Stomach (tissue), 9 donors: ENCODE data around the gene PCSK2. TPM values are rescaled to one million over a fixed set of nuclear protein-coding genes. Genes with fewer than 3 reads are reported as not detected.
A peak's percentile ranks its signal among the peaks of the same experiment; 100 is the strongest.

Experiments used
- DNase-seq, 2 donors: peaks; one replicate each; pipeline versions ENCODE4 v3.0.0 to v3.0.0-alpha.2; 2013 to 2019
- H3K27ac ChIP-seq, 5 donors: fragments of 200-600 bp in 4 of 5; sonication (generic) in 4 of 5; one replicate each; pipeline ENCODE4 v1.5.1; 2013 to 2019; ENCODE audit warnings: mild to moderate bottlenecking in 1 of 5, moderate library complexity in 1 of 5
- H3K27me3 ChIP-seq, 3 donors: fragments of 200-600 bp; sonication (generic); one replicate each; pipeline ENCODE4 v1.5.1; 2017 to 2019; ENCODE audit warnings: mixed run types in 1 of 3
- H3K36me3 ChIP-seq, 4 donors: fragments of 200-600 bp; sonication (generic); 1 replicate in 3 of 4; 2 replicates in 1 of 4; pipeline ENCODE4 v1.5.1; 2016 to 2019
- H3K4me1 ChIP-seq, 4 donors: fragments of 200-600 bp; sonication (generic); one replicate each; pipeline ENCODE4 v1.5.1; 2016 to 2019
- H3K4me3 ChIP-seq, 4 donors: fragments of 200-600 bp; sonication (generic) in 3 of 4; one replicate each; pipeline ENCODE4 v1.5.1; 2016 to 2019; ENCODE audit warnings: mild to moderate bottlenecking in 1 of 4
- H3K9me3 ChIP-seq, 4 donors: fragments of 200-600 bp; sonication (generic); one replicate each; pipeline ENCODE4 v1.5.1; 2016 to 2019
- EP300 ChIP-seq: sonication (generic); formaldehyde crosslinking; IDR thresholded peaks from one replicate; pipeline ENCODE4 v1.6.1; 2017; ENCODE audit warnings: antibody characterized with exemption
- POLR2A ChIP-seq, 4 donors: fragments of 450-650 bp; IDR thresholded peaks; one replicate each; pipeline ENCODE4 v1.6.1; 2016; ENCODE audit warnings: antibody characterized with exemption in 4 of 4, control low read depth in 2 of 4, mild to moderate bottlenecking in 1 of 4, moderate library complexity in 1 of 4
- POLR2AphosphoS5 ChIP-seq, 3 donors: sonication (generic); formaldehyde crosslinking; IDR thresholded peaks; one replicate each; pipeline ENCODE4 v1.6.1; 2016; ENCODE audit warnings: antibody characterized with exemption in 3 of 3
- WGBS, 5 donors: extraction: QIAGEN DNeasy Blood & Tissue Kit in 3 of 5; methylation state at CpG; one replicate each; pipeline versions ENCODE4 v1.1.5 to v1.1.7; 2013 to 2018; 5-methylcytosine and 5-hydroxymethylcytosine counted together
- intact Hi-C: fragments of 100-400 bp; cut with DNase I; formaldehyde crosslinking; loops from one replicate; pipeline ENCODE4 v1.15.1; 2023; ENCODE audit warnings: low total_unique reads
- polyA plus RNA-seq, 3 donors: library from polyadenylated mRNA; stranded (reverse); fragments of 200-250 nt; gene quantifications; one replicate each; pipeline ENCODE4 v1.2.3, GENCODE V29; 2013
- total RNA-seq, 5 donors: library from RNA; depleted of rRNA; stranded (reverse); fragments of >200 nt; gene quantifications; one replicate each; pipeline versions ENCODE4 v1.1.0 to v1.2.3, GENCODE V29; 2014 to 2016
- TF ChIP-seq, protein P1 (sequence below), 7 experiments: fragments of 450-650 bp in 4 of 7; fragments of 200-600 bp in 3 of 7; sonication (generic) in 3 of 7; IDR thresholded peaks; one replicate each; pipeline ENCODE4 v1.5.1; 2016 to 2019; ENCODE audit warnings: antibody characterized with exemption in 7 of 7, control low read depth in 2 of 7, mild to moderate bottlenecking in 1 of 7
- donor health status: healthy with polysubstance abuse.
- donor health status: Bipolar disorder and iron deficiency.
- donor health status: healthy.

Gene PCSK2
- total and polyA plus RNA-seq, 8 donors = 0.15 to 3.7 (median 1.2) TPM; not detected in 2

DNA sequence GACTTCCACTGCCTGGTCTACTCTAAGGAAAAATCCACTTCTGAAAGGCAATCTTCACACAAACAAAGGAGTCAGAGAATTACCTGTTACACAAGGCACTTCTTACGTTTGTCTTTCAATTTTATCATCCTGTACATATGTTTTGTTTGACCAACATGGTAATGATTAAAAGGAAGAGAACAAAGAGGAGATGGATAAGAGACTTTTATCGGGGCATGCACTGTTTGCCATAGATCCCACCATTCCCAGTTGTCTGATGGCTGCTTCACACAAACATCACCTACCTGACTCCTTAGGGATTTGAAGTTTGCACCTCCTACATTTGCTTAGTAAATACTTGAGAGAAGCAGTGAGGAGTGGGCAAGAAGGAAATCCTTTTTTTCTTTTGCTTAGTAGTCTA, 217.3 kb downstream of the PCSK2 start:
- peak in 1 of 2 donors; percentile 26 for DNase-seq
- WGBS, 5 donors = 16 to 41% (median 22%) methylated on average over 2 of the region's 2 CpGs
- Histone ChIP-seq H3K36me3 (no peaks in the 10 kb centered on the region), H3K9me3 (no peaks in the 10 kb centered on the region), H3K4me1 (peaks cover 0 to 16% (median 7%) of the 10 kb centered on the region in 4 donors), H3K27ac (no peak overlapping the region), H3K4me3 (no peak overlapping the region), H3K27me3 (peaks cover 0 to 23% (median 0%) of the 10 kb centered on the region in 3 donors)
- TF ChIP-seq POLR2AphosphoS5 (IDR thresholded peaks at IDR 0.05) (no peak), POLR2A (IDR thresholded peaks at IDR 0.05) (no peak), EP300 (no peak)
- TF ChIP-seq, protein P1, sequence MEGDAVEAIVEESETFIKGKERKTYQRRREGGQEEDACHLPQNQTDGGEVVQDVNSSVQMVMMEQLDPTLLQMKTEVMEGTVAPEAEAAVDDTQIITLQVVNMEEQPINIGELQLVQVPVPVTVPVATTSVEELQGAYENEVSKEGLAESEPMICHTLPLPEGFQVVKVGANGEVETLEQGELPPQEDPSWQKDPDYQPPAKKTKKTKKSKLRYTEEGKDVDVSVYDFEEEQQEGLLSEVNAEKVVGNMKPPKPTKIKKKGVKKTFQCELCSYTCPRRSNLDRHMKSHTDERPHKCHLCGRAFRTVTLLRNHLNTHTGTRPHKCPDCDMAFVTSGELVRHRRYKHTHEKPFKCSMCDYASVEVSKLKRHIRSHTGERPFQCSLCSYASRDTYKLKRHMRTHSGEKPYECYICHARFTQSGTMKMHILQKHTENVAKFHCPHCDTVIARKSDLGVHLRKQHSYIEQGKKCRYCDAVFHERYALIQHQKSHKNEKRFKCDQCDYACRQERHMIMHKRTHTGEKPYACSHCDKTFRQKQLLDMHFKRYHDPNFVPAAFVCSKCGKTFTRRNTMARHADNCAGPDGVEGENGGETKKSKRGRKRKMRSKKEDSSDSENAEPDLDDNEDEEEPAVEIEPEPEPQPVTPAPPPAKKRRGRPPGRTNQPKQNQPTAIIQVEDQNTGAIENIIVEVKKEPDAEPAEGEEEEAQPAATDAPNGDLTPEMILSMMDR (IDR thresholded peaks at IDR 0.05) = no peak
- intact Hi-C loops = no loop called here

DNA sequence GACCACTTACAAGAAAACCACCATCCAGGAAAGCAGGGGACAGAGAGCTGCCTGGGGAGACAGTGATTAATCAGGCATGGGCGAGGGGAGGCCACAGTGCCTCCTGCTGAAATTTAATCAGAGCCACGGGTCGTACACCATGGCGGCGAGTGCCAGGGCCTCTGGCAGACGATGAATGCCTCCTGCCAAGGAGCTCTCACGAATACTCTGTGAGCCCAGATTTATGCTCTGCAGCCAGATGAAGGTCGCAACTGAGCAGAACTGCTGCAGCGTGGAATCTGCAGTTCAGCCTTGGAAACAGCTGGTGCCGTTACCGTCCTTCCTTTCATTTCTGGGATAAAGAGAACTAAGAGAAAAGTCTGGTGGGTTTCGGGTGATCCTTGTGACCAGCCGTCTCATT, 218.7 kb downstream of the PCSK2 start:
- no peak overlapping the region for H3K4me3 ChIP-seq
- peaks cover 0 to 26% (median 0%) of the 10 kb centered on the region in 3 donors for H3K27me3 ChIP-seq
- TF ChIP-seq POLR2A (IDR thresholded peaks at IDR 0.05) = no peak
- TF ChIP-seq EP300 = no peak
- TF ChIP-seq, protein P1 (IDR thresholded peaks at IDR 0.05) = no peak
- no peak for TF ChIP-seq POLR2AphosphoS5 (IDR thresholded peaks at IDR 0.05)
- no peaks in the 10 kb centered on the region for H3K9me3 ChIP-seq
- 67 to 80% (median 76%) methylated on average over 12 to 13 of the region's 13 CpGs for WGBS, 5 donors
- DNase-seq = no peak
- peaks cover 0 to 16% (median 7%) of the 10 kb centered on the region in 4 donors for H3K4me1 ChIP-seq
- intact Hi-C loops = no loop called here
- H3K36me3 ChIP-seq = no peaks in the 10 kb centered on the region
- no peak overlapping the region for H3K27ac ChIP-seq

DNA sequence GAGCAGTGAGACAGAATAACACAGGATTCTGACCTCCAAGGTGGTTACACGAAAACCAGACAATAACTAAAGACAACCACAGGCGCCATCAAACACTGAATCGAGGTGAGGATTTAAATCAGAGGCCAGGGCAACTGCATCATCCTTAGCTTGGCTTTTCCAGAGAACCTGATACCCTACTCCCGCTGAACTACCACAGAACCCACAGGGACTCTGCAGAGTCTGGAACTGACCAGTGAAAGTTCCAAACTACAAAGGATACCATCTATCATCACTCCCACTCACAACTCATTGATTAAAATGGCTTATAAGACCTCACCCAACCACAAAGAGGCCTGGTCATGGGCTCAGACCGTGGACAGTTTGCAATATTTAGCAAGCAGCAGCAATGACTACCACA, 219.3 kb downstream of the PCSK2 start:
- WGBS, 5 donors = 72 to 88% (median 79%) methylated on average over 5 of the region's 5 CpGs
- peaks cover 0 to 16% (median 7%) of the 10 kb centered on the region in 4 donors for H3K4me1 ChIP-seq
- intact Hi-C loops = no loop called here

DNA sequence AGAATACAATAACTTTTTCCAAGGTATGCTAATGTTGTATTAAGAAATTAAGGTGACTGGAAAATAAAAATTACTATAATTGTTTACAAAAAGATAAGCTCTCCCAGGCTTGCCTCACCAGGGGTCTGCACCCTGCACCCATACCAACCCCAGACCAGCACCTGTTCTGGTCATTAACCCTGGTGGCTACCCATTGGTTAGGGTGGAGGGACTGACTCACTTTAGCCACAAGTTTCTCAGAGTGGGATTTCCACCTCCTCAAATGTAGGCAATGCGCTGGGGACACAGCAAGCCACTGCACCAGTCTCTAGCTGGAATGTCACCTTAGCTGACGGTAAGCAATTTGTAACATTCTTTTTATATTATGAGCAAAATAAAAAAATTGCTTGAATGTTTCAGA, 221.2 kb downstream of the PCSK2 start:
- intact Hi-C loops = no loop called here
- no peak overlapping the region for H3K4me3 ChIP-seq
- WGBS, 5 donors = 91 to 95% (median 94%) methylated on average over 2 of the region's 2 CpGs
- peaks cover 0 to 16% (median 7%) of the 10 kb centered on the region in 4 donors for H3K4me1 ChIP-seq
- H3K27ac ChIP-seq = no peak overlapping the region
- TF ChIP-seq POLR2AphosphoS5 (IDR thresholded peaks at IDR 0.05) (no peak), EP300 (no peak), POLR2A (IDR thresholded peaks at IDR 0.05) (no peak)
- TF ChIP-seq, protein P1 (IDR thresholded peaks at IDR 0.05) = no peak
- no peak for DNase-seq
- H3K27me3 ChIP-seq = peaks cover 0 to 33% (median 5%) of the 10 kb centered on the region in 3 donors
- no peaks in the 10 kb centered on the region for H3K36me3 ChIP-seq
- no peaks in the 10 kb centered on the region for H3K9me3 ChIP-seq

More for the DNA sequence above, 219.3 kb downstream of the PCSK2 start:
- DNase-seq = no peak
- Histone ChIP-seq H3K4me3 (no peak overlapping the region), H3K36me3 (no peaks in the 10 kb centered on the region), H3K27ac (no peak overlapping the region), H3K27me3 (peaks cover 0 to 33% (median 0%) of the 10 kb centered on the region in 3 donors), H3K9me3 (no peaks in the 10 kb centered on the region)
- TF ChIP-seq POLR2A (IDR thresholded peaks at IDR 0.05) (no peak), POLR2AphosphoS5 (IDR thresholded peaks at IDR 0.05) (no peak), EP300 (no peak)
- TF ChIP-seq, protein P1 (IDR thresholded peaks at IDR 0.05) = no peak
